ENCODE results near the gene ASMTL. TPM values are rescaled to one million over a fixed set of nuclear protein-coding genes. Genes with fewer than 3 reads are reported as not detected.
A peak's percentile ranks its signal among the peaks of the same experiment; 100 is the strongest.

The ASMTL gene
- total RNA-seq, 4 donors from 2014 or later, result 19.4 to 27.7 (median 24.4) TPM

DNA sequence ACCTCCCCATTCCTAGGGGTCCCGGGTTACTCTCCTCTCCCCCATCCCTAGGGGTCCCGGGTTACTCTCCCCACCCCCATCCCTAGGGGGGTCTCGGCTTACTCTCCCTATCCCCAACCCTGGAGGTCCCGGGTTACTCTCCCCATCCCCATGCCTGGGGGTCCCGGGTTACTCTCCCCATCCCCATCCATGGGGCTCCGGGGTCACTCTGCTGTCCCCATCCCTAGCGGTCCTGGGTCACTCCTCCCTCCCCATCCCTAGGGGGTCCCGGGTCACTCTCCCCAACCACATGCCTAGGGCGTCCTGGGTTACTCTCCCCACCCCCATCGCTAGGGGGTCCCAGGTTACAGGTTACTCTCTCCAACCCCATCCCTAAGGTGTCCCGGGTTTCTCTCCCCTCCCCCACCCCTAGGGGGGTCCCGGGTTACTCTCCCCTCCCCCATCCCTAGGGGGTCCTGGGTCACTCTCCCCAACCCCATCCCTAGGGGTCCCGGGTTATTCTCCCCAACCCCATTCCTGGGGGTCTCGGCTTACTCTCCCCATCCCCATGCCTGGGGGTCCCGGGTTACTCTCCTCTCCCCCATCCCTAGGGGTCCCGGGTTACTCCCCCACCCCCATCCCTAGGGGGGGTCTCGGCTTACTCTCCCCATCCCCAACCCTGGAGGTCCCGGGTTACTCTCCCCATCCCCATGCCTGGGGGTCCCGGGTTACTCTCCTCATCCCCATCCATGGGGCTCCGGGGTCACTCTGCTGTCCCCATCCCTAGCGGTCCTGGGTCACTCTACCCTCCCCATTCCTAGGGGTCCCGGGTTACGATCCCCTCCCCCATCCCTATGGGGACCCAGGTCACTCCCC is 821 bp downstream of the ASMTL start:
- no peak for TF ChIP-seq POLR2AphosphoS5 (IDR thresholded peaks at IDR 0.05)
- no peak for TF ChIP-seq EP300 (IDR thresholded peaks at IDR 0.05)
- TF ChIP-seq POLR2A (IDR thresholded peaks at IDR 0.05), result no peak
- TF ChIP-seq, protein P1, sequence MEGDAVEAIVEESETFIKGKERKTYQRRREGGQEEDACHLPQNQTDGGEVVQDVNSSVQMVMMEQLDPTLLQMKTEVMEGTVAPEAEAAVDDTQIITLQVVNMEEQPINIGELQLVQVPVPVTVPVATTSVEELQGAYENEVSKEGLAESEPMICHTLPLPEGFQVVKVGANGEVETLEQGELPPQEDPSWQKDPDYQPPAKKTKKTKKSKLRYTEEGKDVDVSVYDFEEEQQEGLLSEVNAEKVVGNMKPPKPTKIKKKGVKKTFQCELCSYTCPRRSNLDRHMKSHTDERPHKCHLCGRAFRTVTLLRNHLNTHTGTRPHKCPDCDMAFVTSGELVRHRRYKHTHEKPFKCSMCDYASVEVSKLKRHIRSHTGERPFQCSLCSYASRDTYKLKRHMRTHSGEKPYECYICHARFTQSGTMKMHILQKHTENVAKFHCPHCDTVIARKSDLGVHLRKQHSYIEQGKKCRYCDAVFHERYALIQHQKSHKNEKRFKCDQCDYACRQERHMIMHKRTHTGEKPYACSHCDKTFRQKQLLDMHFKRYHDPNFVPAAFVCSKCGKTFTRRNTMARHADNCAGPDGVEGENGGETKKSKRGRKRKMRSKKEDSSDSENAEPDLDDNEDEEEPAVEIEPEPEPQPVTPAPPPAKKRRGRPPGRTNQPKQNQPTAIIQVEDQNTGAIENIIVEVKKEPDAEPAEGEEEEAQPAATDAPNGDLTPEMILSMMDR (IDR thresholded peaks at IDR 0.05), result no peak
- 26% methylated on average over 22 of the region's 23 CpGs for WGBS
- H3K27me3 ChIP-seq, result no peaks in the 10 kb centered on the region
- H3K9me3 ChIP-seq, result no peaks in the 10 kb centered on the region
- H3K27ac ChIP-seq, result peak overlapping the region; percentile 70
- DNase-seq (ENCODE audit: low spot score in 2 of 2), result peak; percentile 78 to 81
- H3K4me3 ChIP-seq, result peak overlapping the region; percentile 81
- H3K4me1 ChIP-seq, result peaks cover 26% of the 10 kb centered on the region
- H3K36me3 ChIP-seq, result no peaks in the 10 kb centered on the region

DNA sequence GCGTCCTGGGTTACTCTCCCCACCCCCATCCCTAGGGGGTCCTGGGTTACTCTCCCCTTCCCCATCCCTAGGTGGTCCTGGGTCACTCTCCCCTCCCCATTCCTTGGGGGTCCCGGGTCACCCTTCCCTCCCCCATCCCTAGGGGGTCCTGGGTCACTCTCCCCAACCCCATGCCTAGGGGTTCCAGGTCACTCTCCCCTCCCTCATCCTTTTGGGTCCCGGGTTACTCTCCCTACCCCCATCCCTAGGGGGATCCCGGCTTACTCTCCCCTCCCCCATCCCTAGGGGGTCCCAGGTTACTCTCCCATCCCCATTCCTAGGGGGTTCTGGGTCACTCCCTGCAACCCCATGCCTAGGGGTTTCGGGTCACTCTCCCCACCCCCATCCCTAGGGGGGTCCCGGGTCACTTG is 1.5 kb downstream of the ASMTL start:
- Histone ChIP-seq H3K36me3 (no peaks in the 10 kb centered on the region), H3K4me1 (peaks cover 26% of the 10 kb centered on the region), H3K4me3 (peak overlapping the region; percentile 81), H3K9me3 (no peaks in the 10 kb centered on the region), H3K27me3 (no peaks in the 10 kb centered on the region), H3K27ac (no peak overlapping the region)
- DNase-seq (ENCODE audit: low spot score in 2 of 2), result peak; percentile 52 to 65
- TF ChIP-seq POLR2AphosphoS5 (IDR thresholded peaks at IDR 0.05), result no peak
- TF ChIP-seq, protein P1 (IDR thresholded peaks at IDR 0.05), result no peak
- TF ChIP-seq POLR2A (IDR thresholded peaks at IDR 0.05), result no peak
- TF ChIP-seq EP300 (IDR thresholded peaks at IDR 0.05), result no peak
- WGBS, result 88% methylated on average over 6 of the region's 6 CpGs

DNA sequence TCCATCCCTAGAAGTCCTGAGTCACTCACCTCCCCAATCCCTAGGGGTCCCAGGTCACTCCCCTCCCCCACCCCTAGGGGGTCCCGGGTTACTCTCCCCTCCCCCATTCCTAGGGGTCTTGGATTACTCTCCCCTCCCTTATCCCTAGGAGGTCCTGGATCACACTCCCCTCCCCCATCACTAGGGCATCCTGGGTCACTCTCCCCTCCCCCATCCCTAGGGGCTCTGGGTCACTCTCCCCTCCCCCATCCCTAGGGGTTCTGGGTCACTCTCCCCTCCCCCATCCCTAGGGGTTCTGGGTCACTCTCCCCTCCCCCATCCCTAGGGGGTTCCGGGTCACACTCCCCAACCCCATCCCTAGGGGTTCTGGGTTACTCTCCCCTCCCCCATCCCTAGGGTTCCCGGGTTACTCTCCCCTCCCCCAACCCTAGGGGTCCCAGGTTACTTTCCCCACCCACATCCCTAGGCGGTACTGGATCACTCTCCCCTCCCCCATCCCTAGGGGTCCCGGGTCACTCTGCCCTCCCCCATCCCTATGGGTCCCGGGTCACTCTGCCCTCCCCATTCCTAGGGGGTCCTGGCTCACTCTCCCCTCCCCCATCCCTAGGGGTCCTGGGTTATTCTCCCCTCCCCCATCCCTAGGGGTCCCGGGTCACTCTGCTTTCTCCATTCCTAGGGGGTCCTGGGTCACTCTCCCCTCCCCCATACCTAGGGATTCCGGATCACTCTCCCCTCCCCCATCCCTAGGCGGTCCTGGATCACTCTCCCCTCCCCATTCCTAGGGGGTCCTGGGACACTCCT is 2.1 kb downstream of the ASMTL start:
- H3K4me3 ChIP-seq, result no peak overlapping the region
- H3K4me1 ChIP-seq, result peaks cover 26% of the 10 kb centered on the region
- H3K27ac ChIP-seq, result no peak overlapping the region
- no peaks in the 10 kb centered on the region for H3K36me3 ChIP-seq
- TF ChIP-seq POLR2AphosphoS5 (IDR thresholded peaks at IDR 0.05), result no peak
- TF ChIP-seq POLR2A (IDR thresholded peaks at IDR 0.05), result no peak
- TF ChIP-seq, protein P1 (IDR thresholded peaks at IDR 0.05), result no peak
- no peak for TF ChIP-seq EP300 (IDR thresholded peaks at IDR 0.05)
- H3K9me3 ChIP-seq, result no peaks in the 10 kb centered on the region
- H3K27me3 ChIP-seq, result no peaks in the 10 kb centered on the region
- DNase-seq (ENCODE audit: low spot score in 2 of 2), result peak; percentile 60 to 69
- 83% methylated on average over 9 of the region's 9 CpGs for whole genome bisulfite sequencing

DNA sequence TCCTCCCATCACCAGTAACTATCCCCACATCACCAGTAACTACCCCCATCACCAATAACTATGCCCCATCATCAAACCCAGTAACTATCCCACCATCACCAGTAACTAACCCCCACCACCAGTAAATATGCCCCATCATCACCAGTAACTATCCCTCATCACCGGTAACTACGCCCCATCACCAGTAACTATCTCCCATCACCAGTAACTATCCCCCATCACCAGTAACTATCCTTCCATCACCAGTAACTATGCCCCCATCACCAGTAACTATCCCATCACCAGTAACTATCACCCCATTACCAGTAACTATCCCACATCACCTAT is 2.9 kb downstream of the ASMTL start:
- Histone ChIP-seq H3K9me3 (no peaks in the 10 kb centered on the region), H3K4me3 (no peak overlapping the region), H3K27ac (no peak overlapping the region), H3K4me1 (peaks cover 26% of the 10 kb centered on the region), H3K27me3 (no peaks in the 10 kb centered on the region), H3K36me3 (no peaks in the 10 kb centered on the region)
- TF ChIP-seq, protein P1 (IDR thresholded peaks at IDR 0.05), result no peak
- TF ChIP-seq EP300 (IDR thresholded peaks at IDR 0.05), result no peak
- no peak for TF ChIP-seq POLR2AphosphoS5 (IDR thresholded peaks at IDR 0.05)
- TF ChIP-seq POLR2A (IDR thresholded peaks at IDR 0.05), result no peak
- WGBS, result 94% methylated on average over 2 of the region's 2 CpGs
- peak in 1 of 2 donors; percentile 1 for DNase-seq (ENCODE audit: low spot score in 2 of 2)
